CD4-positive, alpha-beta T cell treated with Interleukin-17A for 4 hours (primary cell): ENCODE data around the gene NCAPD2.
A peak's percentile ranks its signal among the peaks of the same experiment; 100 is the strongest.

Experiments used
- DNase-seq: peaks from one replicate; pipeline ENCODE4 v3.0.0-alpha.2; 2020; ENCODE audit warnings: mixed read lengths

The NCAPD2 gene

GRCh38 chr12:6493497-6494257 is at the start of gene NCAPD2:
TSS of gene NCAPD2 (plus strand) at chr12:6494102. CDS start at chr12:6495099, 997 bp downstream.
- DNase-seq, result peak; percentile 94

GRCh38 chr12:6444704-6445688 is 48.9 kb upstream of the NCAPD2 start, which contains the start of gene CD27:
TSS of gene CD27 (plus strand) at chr12:6444955. CDS start at chr12:6445096, 141 bp downstream.
- peak; percentile 70 for DNase-seq

GRCh38 chr12:6450091-6450868 is 43.6 kb upstream of the NCAPD2 start:
- no peak for DNase-seq

- no peak for DNase-seq
Observed at GRCh38 chr12:6450869-6451347, 43.0 kb upstream of the NCAPD2 start.

- DNase-seq, result peak; percentile 81
Observed at GRCh38 chr12:6451348-6452244, 42.3 kb upstream of the NCAPD2 start, which contains the start of gene TAPBPL. TSS of gene TAPBPL (plus strand) at chr12:6452042. CDS start at chr12:6452249, 207 bp downstream.

GRCh38 chr12:6452245-6452943 is 41.5 kb upstream of the NCAPD2 start:
- DNase-seq, result peak; percentile 47

- DNase-seq, result peak; percentile 61
Observed at GRCh38 chr12:6452944-6453630, 40.8 kb upstream of the NCAPD2 start.

GRCh38 chr12:6457220-6457945 is 36.5 kb upstream of the NCAPD2 start:
- DNase-seq, result no peak

- DNase-seq, result no peak
Observed at GRCh38 chr12:6458281-6459003, 35.5 kb upstream of the NCAPD2 start.

- no peak for DNase-seq
Observed at GRCh38 chr12:6459004-6459337, 34.9 kb upstream of the NCAPD2 start.

GRCh38 chr12:6460751-6461371 is 33.0 kb upstream of the NCAPD2 start:
- peak; percentile 47 for DNase-seq

GRCh38 chr12:6461401-6462233 is 32.3 kb upstream of the NCAPD2 start:
- DNase-seq, result peak; percentile 85

GRCh38 chr12:6462234-6462995 is 31.5 kb upstream of the NCAPD2 start:
- peak; percentile 35 for DNase-seq

GRCh38 chr12:6463216-6463615 is 30.7 kb upstream of the NCAPD2 start:
- peak; percentile 74 for DNase-seq

- DNase-seq, result no peak
Observed at GRCh38 chr12:6463858-6464257, 30.0 kb upstream of the NCAPD2 start.

- no peak for DNase-seq
Observed at GRCh38 chr12:6464531-6464930, 29.4 kb upstream of the NCAPD2 start.
